ENCODE results near the gene CPNE5.

Gene CPNE5

DNA sequence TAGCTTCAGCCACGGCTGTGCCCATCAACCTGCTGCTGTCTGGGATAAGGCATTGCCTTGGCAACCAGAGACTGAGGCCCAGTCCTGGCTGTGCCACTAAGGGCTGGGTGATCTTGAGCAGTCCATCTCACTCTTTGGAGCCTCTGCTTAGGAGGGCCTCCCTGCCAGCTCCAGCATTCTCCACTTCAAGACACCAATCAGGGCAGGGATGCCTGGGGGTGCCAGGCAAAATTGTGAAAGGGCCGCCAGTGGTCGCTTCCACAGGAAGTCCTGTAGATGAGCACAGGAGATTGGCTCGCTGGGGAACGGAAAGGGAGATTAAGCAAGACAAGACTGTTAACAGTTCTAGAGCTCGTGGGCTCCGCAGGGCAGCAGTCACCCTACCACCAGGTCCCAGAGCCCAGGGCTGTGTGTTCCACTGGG, 141.8 kb downstream of the CPNE5 start, which contains the start of gene RAB44:
RAB44 (plus strand) TSS at position 346 of the 423 bp plus-strand sequence. CDS start 6,410 bp downstream, outside the sequence.
- no peak for DNase-seq

DNA sequence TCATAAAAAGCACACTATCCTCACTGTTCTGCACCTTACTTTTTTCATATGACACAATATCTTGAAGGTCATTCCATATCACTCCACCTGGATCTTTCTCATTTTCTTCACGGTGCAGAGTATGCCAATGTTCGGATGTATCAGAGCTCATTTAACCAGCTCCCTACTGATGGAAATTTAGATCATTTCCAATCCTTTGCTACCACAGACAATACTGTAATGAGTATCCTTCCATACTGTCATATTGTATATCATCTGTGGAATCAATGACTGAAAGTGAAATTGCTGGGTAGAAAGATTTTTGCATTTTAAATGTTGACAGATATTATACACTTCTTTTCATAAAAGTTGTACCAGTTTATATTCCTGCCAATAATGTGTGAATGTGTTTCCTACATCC, 143.8 kb downstream of the CPNE5 start:
- DNase-seq = no peak

DNA sequence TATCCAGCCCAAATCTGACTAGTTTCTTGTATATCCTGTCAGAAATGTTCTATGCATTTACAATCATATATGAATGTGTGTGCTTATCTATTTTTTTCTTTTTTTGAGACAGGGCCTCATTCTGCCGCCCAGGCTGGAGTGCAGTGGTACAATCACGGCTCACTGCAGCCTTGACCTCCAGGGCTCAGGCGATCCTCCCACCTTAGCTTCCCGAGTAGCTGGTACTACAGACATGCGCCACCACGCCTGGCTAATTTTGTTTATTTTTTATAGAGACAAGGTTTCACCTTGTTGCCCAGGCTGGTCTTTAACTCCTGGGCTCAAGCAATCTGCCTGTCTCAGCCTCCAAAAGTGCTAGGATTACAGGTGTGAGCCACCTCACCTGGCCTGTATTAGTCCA, 144.6 kb downstream of the CPNE5 start:
- no peak for DNase-seq

DNA sequence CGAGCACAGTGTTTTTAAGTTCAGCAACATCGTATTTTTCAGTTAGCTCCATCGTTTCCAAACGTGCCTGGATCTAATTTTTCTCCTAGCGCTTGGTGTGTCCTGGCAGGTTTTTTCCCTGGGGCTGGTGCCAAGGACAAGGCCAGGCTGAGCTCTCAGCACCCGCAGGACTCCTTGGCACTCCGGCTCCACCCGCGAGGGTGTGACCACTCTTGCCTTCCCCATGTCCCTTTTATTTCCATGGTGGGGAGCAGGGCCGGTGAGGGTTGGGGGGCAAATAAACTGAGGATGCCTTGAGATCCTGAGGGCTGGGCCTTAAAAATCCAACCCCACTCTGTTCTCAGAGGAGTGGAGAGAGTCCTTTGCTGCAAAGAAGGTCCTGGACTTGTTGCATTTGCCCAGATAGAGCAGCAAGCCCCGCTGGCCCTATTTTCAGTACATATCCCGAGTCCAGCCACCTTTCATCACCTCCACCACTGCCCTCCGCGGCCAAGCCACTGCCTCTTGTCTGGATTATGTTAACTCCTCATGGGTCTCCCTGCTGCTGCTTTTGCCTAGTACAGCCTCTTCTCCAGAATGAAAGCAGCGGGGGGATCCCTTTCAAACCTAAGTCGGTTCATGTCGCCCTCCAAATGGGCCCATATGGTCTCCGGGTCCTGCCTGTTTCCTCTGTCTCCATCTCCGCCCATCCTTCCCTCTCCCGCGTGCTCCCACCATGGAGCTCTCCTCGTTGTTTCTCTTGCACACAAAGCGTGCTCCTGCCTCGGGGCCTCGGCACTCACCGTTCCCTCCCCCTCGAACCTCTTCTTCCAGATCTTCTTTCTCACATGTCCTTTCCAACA, 146.2 kb downstream of the CPNE5 start:
- no peak for DNase-seq

DNA sequence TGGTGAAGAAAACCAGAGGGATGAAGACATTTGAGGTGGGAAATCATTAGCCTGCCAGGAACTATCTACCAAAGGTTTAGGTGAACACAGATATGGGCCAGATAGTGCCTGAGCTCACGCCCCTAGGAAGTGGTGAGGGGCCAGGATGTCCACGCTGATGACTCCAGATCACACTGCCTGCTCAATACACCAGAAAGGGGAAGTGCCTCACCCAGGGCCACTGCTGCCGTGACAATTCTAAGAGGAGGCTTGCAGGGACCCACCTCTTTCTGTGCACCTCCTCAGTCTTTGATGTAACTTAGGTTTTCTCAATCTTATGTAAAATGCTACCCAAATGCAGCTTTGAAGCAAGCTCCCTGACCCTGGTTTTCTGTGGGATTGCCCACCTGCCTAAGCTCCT, 147.0 kb downstream of the CPNE5 start:
- peak; percentile 42 for DNase-seq

DNA sequence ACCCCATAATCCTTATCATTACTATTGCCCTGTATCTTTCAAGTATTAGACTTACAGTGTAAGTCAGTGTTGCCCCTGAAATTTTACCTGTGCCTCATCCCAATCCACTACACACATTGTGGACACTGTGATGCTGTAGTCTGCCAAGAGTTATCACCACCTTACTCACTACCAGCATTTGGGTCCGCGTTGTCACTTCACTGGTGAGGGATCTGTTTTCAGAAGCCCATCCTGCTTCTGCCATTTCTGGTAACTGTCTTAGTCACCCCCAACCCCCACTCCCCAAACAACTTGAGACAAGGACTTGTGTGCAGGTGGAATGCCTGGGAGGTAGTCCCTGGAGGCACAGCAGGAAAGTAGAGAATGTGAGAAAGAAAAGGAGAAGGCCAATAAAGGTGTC, 147.6 kb downstream of the CPNE5 start:
- DNase-seq = no peak

DNA sequence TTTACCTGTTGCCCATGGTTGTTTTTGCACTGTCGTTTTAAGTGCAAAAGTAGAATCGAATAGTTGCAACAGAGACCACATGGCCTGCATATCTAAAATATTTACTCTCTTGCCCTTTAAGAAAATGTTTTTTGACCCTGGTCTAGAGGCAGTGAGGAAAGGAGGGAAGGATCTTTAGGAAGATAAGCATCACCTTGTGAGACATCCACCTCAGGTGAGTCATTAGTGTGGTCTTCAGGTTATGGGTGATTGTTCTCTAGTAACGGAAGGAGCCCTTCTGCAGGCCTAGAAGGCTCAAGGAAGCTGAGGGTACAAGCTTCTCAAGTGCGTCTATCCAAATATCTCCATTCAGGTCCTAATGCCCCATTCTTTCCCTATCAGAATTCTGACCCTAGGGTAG, 148.2 kb downstream of the CPNE5 start:
- no peak for DNase-seq

Data from stimulated activated CD4-positive, alpha-beta T cell treated with anti-CD3 and anti-CD28 coated beads, Interleukin-15, amount 100 ng/mL, for 24 hours (primary cell).